Kidney tubule cell (primary cell): ENCODE measurements around the gene CHKB.
"Not testable (repeated sequence)": the region's sequence is repeated elsewhere in the genome, so short reads cannot be mapped to it uniquely, and the experiment has no call there.

Experiments
- DNase-seq: peaks from one replicate; pipeline ENCODE4 v3.0.0-alpha.2; 2018; ENCODE audit warnings: low spot score

Gene CHKB

DNA sequence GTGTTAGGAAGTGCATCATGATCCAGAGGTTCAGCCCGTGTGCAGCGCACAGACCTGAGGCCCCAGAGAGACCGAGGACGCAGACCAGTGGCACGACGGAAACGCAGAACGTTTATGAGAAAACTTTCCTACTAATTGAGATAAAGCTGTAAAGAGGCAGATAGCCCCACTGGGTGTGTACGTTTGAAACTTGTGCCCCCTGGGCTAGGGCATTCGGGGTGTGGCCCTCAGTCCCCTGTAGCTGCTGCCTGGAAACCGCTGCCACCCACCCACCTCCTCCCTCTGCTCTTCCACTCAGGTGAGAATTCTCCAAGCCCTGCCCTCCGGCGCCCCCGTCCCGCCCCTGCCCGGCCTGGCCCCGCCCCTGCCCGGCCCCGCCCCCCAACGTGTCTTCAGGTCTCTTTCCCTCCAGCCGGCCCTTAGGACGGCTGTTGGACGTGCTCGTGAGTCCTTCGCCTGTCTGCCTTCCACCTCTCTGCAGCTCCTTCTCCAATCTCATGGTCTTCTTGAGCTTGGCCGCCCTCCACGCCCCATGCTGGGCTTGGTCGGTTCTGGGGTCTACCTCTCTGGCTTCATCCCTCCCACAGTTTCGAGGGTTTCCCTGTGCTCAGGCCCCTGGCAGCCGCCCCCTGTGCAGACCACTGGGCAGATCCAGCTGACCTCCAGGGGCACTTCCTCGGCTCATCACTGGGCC is 30.0 kb upstream of the CHKB start:
- DNase-seq = no peak

DNA sequence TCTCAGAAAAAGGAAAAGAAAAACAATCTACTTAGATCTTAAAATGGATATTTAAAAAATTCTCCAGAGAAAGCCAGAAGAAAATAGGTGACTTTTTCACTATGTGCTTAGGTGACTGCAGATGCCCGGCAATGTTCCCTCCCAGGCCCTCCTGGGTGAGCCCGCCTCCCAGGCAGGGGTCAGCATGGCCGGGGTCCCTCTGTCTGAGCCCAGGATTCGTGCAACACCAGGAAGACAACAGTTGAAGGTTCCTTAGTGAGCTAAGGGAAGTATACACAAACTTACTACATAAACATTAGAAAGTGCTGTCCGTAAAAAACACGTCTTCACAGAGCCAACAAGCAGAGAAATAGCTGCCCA is 29.5 kb upstream of the CHKB start:
- no peak for DNase-seq

DNA sequence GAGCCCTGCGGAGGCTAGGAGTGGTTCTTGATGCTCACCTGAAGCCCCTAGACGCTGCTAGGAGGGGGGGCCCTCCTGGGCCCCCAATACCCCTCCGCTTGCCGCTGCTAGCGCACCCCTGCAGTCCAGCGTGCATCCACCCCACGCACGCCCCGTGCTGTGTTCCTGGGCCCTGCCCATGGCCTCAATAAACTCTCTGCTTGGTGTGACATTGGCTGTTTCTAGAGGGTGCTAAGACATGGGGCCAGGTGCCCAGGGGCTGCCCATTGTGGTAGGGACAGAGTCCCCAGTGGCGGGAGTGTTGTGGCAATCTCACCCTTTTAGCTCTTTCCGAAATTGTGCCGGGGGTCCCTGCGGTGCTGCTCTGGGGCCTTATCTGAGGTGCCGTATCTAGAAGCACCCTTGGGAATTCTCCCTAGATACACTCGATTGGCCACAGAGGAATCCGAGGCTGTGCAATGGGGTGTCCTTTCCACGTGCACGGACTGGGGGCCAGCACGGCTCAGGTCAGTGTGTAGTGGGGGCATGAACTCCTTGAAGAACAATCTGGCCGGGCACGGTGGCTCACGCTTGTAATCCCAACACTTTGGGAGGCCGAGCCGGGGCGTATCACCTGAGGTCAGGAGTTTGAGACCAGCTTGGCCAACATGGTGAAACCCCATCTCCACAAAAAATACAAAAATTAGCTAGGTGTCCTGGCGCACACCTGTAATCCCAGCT is 28.9 kb upstream of the CHKB start:
- no peak for DNase-seq

DNA sequence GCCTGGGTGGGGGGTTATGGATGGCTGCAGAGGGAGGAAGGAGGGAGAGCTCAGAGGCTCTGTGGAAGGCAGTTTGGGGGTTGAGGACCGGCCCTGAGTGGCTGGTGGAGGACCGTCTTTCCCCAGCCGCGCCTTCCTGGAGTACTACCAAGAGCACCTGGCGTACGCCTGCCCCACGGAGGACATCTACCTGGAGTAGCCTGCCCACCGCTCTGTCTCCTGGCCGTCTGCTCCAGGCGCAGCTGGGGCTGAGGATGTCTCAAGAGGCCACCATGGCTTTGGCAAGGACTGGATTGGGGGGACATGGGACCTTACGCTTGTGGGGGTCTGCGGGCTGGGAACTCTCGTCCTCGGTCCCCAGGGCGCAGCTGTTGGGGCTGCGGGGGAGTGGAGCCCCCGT is 27.9 kb upstream of the CHKB start:
- no peak for DNase-seq

DNA sequence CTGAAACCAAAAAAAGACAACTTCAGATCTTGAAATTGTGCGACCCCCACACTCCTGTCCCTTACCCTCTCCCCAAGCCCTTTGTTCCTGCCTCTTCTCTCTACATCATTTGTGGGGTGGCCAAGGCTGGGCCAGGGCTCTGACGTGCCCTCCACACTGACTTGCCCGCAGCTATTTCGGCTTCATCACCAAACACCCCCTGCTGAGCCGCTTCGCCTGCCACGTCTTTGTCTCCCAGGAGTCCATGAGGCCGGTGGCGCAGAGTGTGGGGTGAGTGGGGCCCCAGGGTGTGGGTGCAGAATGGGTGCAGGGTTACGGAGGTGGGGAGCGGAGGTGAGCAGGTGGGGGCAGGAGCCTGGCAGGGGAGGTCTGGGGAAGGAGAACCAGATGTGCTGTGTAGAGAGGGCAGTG is 27.4 kb upstream of the CHKB start:
- DNase-seq = no peak

DNA sequence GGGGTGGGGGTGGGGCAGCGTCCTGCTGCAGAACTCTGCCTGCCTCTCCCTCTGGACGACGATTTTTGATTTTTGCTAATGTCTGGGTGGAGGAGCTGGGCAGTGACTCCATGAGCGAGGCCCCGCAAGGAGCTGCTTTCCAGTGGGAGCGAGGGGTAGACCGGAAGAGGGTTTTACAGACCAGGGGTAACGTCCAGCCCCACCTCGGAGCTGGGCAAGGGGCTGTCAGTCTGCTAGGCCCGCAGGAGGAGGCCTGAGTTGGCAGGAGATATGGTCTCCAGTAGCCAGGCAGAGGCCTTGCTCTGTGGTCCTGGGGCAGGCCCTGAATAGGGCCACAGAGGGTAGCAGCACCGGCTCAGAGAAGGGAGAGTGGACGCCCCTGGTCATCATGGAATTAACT is 26.9 kb upstream of the CHKB start:
- DNase-seq = no peak

DNA sequence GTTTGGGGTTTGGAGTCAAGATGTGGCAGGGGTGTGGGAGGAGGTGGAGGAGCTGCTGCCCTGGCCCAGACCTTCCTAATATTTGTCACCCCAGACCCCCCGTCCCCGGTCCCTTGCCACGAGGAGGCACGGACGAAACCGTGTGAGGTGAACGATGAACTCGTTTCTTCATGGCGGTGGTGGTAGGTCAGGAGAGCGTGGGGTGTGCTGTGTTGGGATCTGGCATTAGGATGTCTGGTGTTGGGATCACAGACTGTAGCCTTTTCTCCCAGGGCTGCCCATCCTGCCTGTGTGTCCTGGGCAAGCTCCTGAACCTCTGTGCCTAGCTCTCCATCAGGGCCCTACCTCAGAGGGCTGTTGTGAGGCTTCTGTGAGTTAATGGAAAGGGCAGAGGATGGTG is 26.3 kb upstream of the CHKB start:
- DNase-seq = no peak

DNA sequence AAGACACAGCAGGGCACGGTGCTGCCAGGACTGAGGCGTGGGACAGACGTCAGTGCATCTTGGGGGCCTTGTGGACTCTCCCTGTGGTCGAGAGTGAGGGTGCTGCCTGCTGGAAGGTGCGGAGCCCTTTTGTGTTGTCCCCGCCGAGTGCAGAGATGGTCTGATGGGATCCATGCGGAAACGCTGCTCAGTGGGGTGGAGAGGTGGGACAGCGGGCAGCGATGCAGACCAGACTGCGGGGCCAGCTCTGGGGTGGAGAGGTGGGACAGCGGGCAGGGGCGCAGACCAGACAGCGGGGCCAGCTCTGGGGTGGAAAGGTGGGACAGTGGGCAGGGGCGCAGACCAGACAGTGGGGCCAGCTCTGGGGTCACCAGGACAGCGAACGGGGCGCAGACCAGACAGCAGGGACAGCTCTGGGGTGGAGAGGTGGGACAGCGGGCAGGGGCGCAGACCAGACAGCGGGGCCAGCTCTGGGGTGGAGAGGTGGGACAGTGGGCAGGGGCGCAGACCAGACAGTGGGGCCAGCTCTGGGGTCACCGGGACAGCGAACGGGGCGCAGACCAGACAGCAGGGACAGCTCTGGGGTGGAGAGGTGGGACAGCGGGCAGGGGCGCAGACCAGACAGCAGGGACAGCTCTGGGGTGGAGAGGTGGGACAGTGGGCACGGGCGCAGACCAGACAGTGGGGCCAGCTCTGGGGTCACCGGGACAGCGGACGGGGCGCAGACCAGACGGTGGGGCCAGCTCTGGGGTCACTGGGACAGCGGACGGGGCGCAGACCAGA is 25.6 kb upstream of the CHKB start:
- not testable (repeated sequence) for DNase-seq

DNA sequence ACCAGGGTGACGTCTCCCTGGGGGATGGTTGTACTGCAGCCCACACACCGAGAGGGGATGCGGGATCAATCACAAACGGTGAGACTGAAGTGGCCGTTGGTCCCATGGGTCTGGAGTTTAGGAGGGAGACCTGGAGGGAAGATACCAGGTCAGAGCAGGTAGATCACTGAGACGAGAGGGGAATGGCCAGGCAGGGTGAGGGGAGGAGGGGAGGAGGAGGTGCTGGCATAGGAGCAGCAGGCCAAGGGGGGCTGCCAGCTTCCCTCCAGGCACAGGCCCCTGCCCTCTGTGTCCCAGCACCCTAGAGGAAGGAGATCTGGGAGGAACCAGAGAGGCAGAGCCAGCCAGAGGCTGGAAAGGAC is 25.0 kb upstream of the CHKB start:
- no peak for DNase-seq

DNA sequence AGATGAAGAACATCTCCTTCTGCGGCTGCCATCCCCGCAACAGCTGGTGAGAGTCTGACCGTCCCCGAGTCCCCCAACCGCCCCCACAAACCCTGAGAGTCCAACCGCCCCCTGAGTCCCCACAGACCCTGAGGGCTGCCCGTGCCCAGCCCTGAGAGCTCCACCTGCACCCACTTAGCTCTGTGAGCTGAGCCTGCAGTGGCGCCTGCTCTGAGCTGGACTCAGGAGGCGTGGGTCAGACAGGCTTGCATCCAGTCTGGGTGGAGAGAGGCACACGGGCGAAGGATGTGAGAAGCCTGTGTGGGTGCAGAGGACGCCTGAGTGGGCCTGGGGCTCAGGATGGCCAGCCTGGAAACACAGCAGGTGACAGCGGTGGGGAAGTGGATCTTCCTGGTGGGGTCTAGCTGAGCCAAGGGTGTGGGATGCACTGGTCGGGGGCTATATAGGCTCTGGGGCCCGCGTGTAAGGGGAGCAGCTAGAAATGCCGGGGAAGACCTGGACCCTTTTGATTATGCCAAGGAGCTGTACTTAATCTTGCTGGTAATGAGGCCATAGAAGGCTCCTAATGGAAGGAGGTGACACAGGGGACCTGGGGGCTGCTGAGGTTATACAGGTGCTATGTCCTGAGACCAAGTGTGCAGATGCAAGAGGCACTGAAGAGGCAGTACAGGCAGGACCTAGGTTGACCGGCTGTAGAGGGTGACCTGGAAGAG is 24.5 kb upstream of the CHKB start:
- DNase-seq = no peak

DNA sequence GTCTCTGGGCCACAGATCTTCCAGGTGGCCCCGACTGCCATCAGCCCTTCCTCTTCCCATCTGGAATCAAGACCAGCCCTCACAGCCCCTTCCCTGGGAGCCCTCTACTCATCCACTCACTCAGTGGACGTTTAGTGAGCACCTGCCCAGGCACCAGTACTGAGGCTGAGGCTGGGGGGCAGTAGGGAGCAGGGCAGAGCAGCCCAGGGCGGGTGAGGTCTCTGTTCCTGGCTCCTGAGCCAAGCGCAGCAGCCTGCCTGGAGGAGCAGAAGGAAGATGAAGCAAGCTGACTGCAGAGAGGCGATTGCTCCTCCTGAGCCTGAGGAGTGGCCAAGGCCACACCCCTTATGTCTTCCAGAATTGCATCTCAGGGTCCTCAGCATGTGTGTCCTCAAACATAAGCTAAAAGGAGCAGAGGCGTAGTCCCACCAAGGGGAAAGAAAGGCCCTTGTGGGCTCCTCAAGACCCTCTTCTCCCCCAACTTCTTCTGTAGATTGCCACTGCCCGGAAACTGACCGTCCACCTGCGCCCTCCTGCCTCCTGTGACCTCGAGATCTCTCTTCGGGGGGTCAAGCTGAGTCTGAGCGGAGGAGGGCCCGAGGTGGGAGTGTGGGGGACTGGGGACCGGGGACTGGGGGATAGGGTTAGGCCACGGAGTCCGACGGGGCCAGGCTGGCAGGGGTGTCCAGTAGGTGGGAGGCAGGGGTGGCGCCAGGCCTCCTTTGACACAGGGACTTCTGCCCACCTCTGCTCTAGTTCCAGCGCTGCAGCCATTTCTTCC is 23.7 kb upstream of the CHKB start:
- DNase-seq = no peak

DNA sequence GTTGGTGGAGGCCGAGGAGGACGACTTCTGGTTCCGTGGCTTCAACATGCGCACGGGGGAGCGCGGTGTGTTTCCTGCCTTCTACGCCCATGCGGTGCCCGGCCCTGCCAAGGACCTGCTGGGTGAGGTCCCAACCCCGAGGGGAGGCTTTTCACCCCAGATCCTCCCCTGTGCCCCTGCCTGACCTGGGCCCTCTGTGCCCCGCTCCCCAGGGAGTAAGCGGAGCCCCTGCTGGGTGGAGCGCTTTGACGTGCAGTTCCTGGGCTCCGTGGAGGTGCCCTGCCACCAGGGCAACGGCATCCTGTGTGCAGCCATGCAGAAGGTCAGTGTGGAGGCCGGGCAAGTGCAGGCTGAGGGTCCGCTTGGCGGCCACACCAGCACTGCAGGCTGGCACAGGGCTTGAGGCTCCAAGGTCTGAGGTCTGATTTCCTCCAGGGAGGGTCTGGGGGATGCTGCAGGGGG is 23.0 kb upstream of the CHKB start:
- no peak for DNase-seq

DNA sequence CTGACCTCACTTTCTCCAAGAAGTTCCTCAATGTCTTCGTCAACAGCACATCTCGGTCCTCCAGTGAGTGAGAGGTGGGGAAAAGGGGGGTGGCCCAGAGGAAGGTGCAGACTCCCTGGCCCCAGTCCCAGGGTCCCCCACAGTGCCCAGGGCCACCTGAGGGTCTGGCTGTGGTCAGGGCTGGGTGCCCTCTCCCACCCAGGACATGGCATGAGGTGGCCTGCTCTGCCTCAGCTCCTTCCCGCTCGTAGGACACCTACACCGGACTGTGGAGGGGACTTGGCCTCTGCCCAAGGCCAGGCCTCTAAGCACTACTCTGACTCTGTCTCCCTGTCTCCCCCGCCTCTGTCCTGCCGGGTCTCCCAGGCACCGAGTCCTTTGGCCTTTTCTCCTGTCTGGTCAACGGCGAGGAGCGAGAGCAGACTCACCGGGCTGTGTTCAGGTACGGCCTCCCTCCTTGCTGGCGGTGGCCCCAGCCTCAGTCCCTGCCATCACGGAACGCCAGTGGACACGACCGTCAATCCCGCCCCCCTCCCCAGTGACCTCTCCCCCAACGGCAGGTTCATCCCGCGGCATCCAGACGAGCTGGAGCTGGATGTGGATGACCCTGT is 22.5 kb upstream of the CHKB start:
- DNase-seq = no peak

DNA sequence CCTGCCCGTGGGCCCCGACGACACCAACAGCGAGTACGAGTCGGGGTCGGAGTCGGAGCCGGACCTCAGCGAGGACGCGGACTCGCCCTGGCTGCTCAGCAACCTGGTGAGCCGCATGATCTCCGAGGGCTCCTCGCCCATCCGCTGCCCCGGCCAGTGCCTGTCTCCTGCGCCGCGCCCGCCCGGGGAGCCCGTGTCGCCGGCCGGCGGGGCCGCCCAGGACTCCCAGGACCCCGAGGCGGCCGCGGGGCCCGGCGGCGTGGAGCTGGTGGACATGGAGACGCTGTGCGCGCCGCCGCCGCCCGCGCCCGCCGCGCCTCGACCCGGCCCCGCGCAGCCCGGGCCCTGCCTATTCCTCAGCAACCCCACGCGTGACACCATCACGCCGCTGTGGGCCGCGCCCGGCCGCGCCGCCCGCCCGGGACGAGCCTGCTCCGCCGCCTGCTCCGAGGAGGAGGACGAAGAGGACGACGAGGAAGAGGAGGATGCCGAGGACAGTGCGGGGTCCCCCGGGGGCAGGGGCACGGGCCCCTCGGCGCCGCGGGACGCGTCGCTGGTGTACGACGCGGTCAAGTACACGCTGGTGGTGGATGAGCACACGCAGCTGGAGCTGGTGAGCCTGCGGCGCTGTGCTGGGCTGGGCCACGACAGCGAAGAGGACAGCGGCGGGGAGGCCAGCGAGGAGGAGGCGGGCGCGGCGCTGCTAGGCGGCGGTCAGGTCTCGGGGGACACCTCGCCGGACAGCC is 21.8 kb upstream of the CHKB start:
- DNase-seq = no peak

DNA sequence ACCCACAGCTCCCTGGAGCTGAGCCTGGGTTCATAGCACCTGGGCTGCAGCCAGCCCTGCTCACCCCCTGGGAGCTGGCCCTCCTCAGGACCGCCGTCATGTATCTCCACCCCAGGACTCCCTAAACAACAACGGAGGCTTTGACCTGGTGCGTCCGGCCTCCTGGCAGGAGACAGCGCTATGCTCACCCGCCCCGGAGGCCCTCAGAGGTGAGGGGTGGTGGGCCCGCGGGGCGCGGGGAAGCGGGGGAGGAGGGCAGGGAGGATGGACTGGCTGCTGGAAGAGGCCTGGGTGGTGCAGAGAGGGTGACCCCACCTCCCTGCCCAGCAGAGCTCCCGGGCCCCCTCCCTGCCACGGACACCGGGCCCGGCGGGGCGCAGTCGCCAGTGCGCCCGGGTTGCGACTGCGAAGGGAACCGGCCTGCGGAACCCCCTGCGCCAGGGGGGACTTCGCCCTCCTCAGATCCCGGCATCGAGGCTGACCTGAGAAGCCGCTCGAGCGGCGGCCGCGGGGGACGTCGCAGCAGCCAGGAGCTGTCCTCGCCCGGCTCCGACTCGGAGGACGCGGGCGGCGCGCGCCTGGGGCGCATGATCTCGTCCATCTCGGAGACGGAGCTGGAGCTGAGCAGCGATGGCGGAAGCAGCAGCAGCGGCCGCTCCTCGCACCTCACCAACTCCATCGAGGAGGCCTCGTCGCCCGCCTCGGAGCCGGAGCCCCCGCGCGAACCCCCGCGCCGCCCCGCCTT is 21.0 kb upstream of the CHKB start:
- DNase-seq = no peak

DNA sequence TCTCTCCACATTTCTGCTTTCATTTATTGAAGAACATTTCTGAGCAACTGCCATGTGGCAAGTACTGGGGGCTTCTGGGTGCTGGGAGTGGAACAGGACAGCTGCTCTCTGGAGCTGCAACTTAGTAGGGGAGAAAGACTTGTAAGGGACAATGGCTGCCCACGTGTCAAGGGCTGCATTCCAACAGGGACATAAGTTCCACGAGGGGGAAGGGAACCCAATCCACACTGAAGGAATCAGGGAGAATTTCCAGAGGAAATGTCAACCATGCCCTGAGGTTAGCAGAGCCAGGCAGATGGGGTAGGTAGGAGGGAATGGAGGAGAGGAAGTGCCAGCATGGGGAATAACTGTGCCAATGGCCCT is 19.7 kb upstream of the CHKB start:
- DNase-seq = no peak

DNA sequence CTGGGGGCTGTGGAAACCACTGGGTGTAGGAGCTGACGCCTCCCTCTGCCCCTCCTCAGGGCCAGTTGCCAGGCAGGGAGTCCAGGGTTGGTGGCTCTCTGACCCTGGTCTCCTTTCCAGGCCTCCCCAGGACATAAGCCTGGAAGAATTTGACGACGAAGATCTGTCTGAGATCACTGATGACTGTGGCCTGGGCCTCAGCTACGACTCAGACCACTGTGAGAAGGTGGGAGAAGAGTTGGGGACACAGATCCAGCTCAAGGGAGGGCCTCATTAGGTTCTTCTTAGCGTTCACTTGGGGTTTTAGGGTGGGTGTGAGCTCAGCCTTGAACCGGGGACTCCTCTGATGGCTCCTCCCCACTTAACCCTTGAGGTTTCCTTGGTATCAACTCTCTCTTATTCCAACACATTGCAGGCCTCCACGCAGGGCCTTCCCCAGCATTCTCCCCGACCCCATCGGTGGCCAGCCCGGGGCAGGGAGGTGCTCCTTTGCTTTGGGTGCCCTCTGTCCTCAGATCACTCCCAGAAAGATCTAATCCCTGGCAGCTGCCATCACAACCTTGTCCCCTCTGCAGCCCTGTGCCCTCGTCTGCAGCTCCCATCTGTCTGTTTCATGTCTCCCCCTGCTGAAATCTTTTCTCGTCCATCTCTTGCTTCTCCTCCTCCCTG is 19.2 kb upstream of the CHKB start:
- no peak for DNase-seq

DNA sequence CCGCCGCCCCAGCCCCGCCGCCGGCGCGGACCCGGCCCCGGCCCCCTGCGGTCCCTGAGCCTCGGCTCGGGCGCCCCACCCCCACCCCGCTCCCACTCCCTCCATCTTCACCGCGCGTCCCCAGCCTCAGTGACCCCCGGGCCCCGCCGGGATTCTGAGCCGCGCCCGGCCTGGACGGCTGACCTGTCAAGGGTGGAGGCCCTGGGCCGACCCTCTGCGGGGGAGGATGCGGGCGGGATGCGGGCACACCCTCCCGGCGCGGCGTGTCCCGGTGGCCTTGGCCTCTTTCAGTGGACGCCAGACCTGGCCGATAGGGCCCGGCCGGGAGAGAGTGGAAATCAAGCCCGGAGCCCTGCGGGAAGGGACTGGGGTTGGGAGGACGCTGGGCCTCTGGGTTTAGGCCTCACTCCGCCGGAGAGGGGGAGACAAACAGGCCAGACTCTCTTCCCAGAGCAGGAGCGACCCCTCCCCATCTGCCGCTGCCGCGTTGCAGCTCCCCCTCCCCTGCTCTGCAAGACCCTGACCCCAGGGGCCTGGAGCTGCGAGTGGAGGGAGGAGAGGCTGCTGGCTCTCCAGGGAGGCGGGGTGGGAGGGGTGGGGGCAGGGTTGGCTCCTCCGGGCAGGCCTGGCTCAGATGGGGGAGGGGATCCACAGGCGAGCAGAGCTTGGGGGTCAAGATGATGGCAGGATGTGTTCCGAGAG is 18.5 kb upstream of the CHKB start:
- no peak for DNase-seq

DNA sequence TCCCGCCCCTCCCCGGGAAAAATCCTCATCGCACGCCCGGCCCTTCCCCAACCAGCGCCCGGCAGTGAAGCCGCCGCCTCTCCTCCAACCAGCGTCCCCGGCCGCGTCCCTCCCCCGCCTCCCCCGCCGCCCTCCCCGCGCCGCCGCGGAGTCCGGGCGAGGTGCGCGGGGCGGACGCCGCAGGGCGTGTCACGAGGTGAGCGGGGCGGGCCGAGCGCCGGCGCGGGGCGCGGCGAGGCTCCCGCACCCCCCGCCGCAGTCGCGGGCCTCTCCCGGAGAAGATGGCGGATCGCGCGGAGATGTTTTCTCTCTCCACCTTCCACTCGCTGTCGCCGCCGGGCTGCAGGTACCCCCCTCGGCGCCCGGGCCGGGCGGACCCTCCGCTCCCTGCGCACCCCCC is 17.9 kb upstream of the CHKB start, which contains the start of gene MAPK8IP2:
Gene MAPK8IP2, plus strand, starts transcription at position 256 of the 400 bp plus-strand sequence. Its CDS starts 26 bp downstream, at position 282.
- no peak for DNase-seq
